ENCODE data around the gene GMPR.

Gene GMPR

GRCh38 chr6:16200321-16200883 lies 38.0 kb upstream of the GMPR start:
- DNase-seq (ENCODE audit: low read depth) = no peak
- no peak for TF ChIP-seq CTCF (IDR thresholded peaks at IDR 0.05; ENCODE audit: control insufficient read depth, insufficient read depth, low read depth, low read length, missing control alignments)
- peak overlapping the region; percentile 10 for H3K4me3 ChIP-seq (ENCODE audit: control insufficient read depth, low read depth, low read length)

GRCh38 chr6:16201706-16202105 lies 36.7 kb upstream of the GMPR start:
- TF ChIP-seq CTCF (IDR thresholded peaks at IDR 0.05; ENCODE audit: control insufficient read depth, insufficient read depth, low read depth, low read length, missing control alignments) = no peak
- H3K4me3 ChIP-seq (ENCODE audit: control insufficient read depth, low read depth, low read length) = no peak overlapping the region
- no peak for DNase-seq (ENCODE audit: low read depth)

- DNase-seq (ENCODE audit: low read depth) = no peak
- no peak overlapping the region for H3K4me3 ChIP-seq (ENCODE audit: control insufficient read depth, low read depth, low read length)
- TF ChIP-seq CTCF (IDR thresholded peaks at IDR 0.05; ENCODE audit: control insufficient read depth, insufficient read depth, low read depth, low read length, missing control alignments) = no peak
These were observed 33.6 kb upstream of the GMPR start for GRCh38 chr6:16204653-16205376.

GRCh38 chr6:16205377-16206144 lies 32.8 kb upstream of the GMPR start:
- peak; percentile 92 for DNase-seq (ENCODE audit: low read depth)
- no peak overlapping the region for H3K4me3 ChIP-seq (ENCODE audit: control insufficient read depth, low read depth, low read length)
- TF ChIP-seq CTCF (IDR thresholded peaks at IDR 0.05; ENCODE audit: control insufficient read depth, insufficient read depth, low read depth, low read length, missing control alignments) = no peak

- DNase-seq (ENCODE audit: low read depth) = peak; percentile 62
- TF ChIP-seq CTCF (IDR thresholded peaks at IDR 0.05; ENCODE audit: control insufficient read depth, insufficient read depth, low read depth, low read length, missing control alignments) = peak; percentile 90
These were observed 31.8 kb upstream of the GMPR start for GRCh38 chr6:16206595-16207037.

GRCh38 chr6:16208989-16209388 lies 29.4 kb upstream of the GMPR start:
- no peak overlapping the region for H3K4me3 ChIP-seq (ENCODE audit: control insufficient read depth, low read depth, low read length)
- no peak for DNase-seq (ENCODE audit: low read depth)
- no peak for TF ChIP-seq CTCF (IDR thresholded peaks at IDR 0.05; ENCODE audit: control insufficient read depth, insufficient read depth, low read depth, low read length, missing control alignments)

More at GRCh38 chr6:16206595-16207037, 31.8 kb upstream of the GMPR start:
- H3K4me3 ChIP-seq (ENCODE audit: control insufficient read depth, low read depth, low read length) = no peak overlapping the region
